Osteoblast (primary cell): Measurements from ENCODE around the gene CPNE4. TPM values are rescaled to one million over a fixed set of nuclear protein-coding genes. Genes with fewer than 3 reads are reported as not detected.

Experiments
- DNase-seq: peaks from one replicate; pipeline ENCODE4 v3.0.0; 2011; ENCODE audit warnings: low spot score, mixed read lengths; ENCODE audit not compliant: insufficient read length; ENCODE audit errors: missing footprints
- H2AFZ ChIP-seq: 2 replicates; pipeline ENCODE4 v1.6.0; 2011; ENCODE audit warnings: mild to moderate bottlenecking, low read length
- H3K27ac ChIP-seq: 2 replicates; pipeline ENCODE4 v1.5.1; 2011; ENCODE audit warnings: mild to moderate bottlenecking, low read depth, low read length, moderate library complexity
- H3K27me3 ChIP-seq: 2 replicates; pipeline ENCODE4 v1.6.0; 2012; ENCODE audit warnings: mild to moderate bottlenecking, control low read depth, inconsistent platforms, low read length, moderate library complexity; ENCODE audit not compliant: insufficient read depth
- H3K36me3 ChIP-seq: 2 replicates; pipeline ENCODE4 v1.5.1; 2011; ENCODE audit warnings: mild to moderate bottlenecking, low read length, control low read depth, moderate library complexity; ENCODE audit not compliant: insufficient read depth
- H3K4me1 ChIP-seq: 2 replicates; pipeline ENCODE4 v1.5.1; 2011; ENCODE audit warnings: mild to moderate bottlenecking, low read length, control low read depth, moderate library complexity; ENCODE audit not compliant: insufficient read depth
- H3K4me2 ChIP-seq: 2 replicates; pipeline ENCODE4 v1.6.0; 2011; ENCODE audit warnings: mild to moderate bottlenecking, low read length; ENCODE audit not compliant: insufficient read depth
- H3K4me3 ChIP-seq: fragments of 200-600 bp; sonication (generic); 3 replicates; pipeline ENCODE4 v1.5.1; 2012; ENCODE audit warnings: mild to moderate bottlenecking, low read length, inconsistent platforms; ENCODE audit not compliant: insufficient read depth
- H3K79me2 ChIP-seq: 2 replicates; pipeline ENCODE4 v1.6.0; 2012; ENCODE audit warnings: mild to moderate bottlenecking, low read length, control low read depth, inconsistent platforms; ENCODE audit not compliant: insufficient read depth
- H3K9me3 ChIP-seq: 2 replicates; pipeline ENCODE4 v1.5.1; 2011; ENCODE audit warnings: low read depth, low read length, control low read depth
- H4K20me1 ChIP-seq: 2 replicates; pipeline ENCODE4 v1.6.0; 2012; ENCODE audit warnings: mild to moderate bottlenecking, low read length, control low read depth; ENCODE audit not compliant: insufficient read depth
- CTCF ChIP-seq: IDR thresholded peaks from 2 replicates; pipeline ENCODE4 v1.5.1; 2011; ENCODE audit warnings: mild to moderate bottlenecking, low read depth, low read length, moderate library complexity; ENCODE audit errors: extremely low read depth
- total RNA-seq: library from RNA; depleted of rRNA; stranded (reverse); fragments of >200 nt; gene quantifications from 2 replicates; pipeline ENCODE4 v1.2.3, GENCODE V29; 2012

CPNE4 gene
- total RNA-seq, 1 donor, result not detected

- Histone ChIP-seq H3K27me3 (no peaks in the 10 kb centered on the region), H3K4me2 (no peak overlapping the region), H3K27ac (no peak overlapping the region), H3K36me3 (no peaks in the 10 kb centered on the region), H3K79me2 (no peaks in the 10 kb centered on the region), H2AFZ (no peak overlapping the region), H3K9me3 (no peaks in the 10 kb centered on the region), H3K4me3 (no peak overlapping the region), H3K4me1 (no peaks in the 10 kb centered on the region), H4K20me1 (no peaks in the 10 kb centered on the region)
- DNase-seq, result no peak
- TF ChIP-seq CTCF, result no peak
These were observed 223.3 kb downstream of the CPNE4 start for GRCh38 chr3:131811481-131811880.

GRCh38 chr3:131807822-131808221 lies 227.0 kb downstream of the CPNE4 start:
- no peak for TF ChIP-seq CTCF
- no peak overlapping the region for H3K4me2 ChIP-seq
- no peak for DNase-seq
- no peak overlapping the region for H3K27ac ChIP-seq
- H3K9me3 ChIP-seq, result no peaks in the 10 kb centered on the region
- H3K4me1 ChIP-seq, result no peaks in the 10 kb centered on the region
- H3K27me3 ChIP-seq, result no peaks in the 10 kb centered on the region
- H3K36me3 ChIP-seq, result no peaks in the 10 kb centered on the region
- H3K4me3 ChIP-seq, result no peak overlapping the region
- no peaks in the 10 kb centered on the region for H4K20me1 ChIP-seq
- no peak overlapping the region for H2AFZ ChIP-seq
- no peaks in the 10 kb centered on the region for H3K79me2 ChIP-seq

- Histone ChIP-seq H3K9me3 (no peaks in the 10 kb centered on the region), H3K4me1 (no peaks in the 10 kb centered on the region), H3K36me3 (no peaks in the 10 kb centered on the region), H2AFZ (no peak overlapping the region), H3K79me2 (no peaks in the 10 kb centered on the region), H3K27ac (no peak overlapping the region), H3K4me3 (no peak overlapping the region), H4K20me1 (no peaks in the 10 kb centered on the region), H3K27me3 (no peaks in the 10 kb centered on the region), H3K4me2 (no peak overlapping the region)
- DNase-seq, result no peak
- TF ChIP-seq CTCF, result no peak
These were observed 228.1 kb downstream of the CPNE4 start for GRCh38 chr3:131806736-131807135.

DNA sequence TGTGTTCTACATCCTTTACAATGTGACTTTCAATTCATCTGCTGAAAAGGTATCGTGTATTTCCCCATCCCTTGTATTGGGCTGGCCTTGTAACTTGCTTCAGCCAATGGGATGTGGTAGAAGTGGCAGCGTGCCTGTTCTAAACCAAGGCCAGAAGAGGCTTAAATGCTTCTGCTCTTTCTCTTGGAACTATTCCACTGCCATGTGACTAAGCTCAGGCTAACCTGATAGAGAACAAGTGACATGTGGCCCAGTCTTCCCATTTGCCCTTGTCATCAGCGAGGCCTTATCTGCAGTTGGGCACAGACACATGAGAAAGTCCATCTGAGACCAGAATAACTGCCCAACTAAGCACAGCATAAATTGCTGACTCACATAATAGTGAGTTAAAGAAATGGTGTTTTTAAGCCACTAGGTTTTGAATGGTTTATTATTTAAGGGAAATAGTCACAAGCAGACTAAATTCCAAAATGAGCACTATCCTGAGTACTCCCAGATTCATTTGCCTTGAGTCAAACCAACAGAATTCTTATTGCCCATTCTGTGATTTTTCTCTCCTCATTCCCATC lies 230.2 kb downstream of the CPNE4 start:
- Histone ChIP-seq H3K79me2 (no peaks in the 10 kb centered on the region), H3K27ac (no peak overlapping the region), H3K4me1 (no peaks in the 10 kb centered on the region), H4K20me1 (no peaks in the 10 kb centered on the region), H3K9me3 (no peaks in the 10 kb centered on the region), H2AFZ (no peak overlapping the region), H3K4me2 (no peak overlapping the region), H3K4me3 (no peak overlapping the region), H3K27me3 (no peaks in the 10 kb centered on the region), H3K36me3 (no peaks in the 10 kb centered on the region)
- TF ChIP-seq CTCF, result no peak
- DNase-seq, result no peak
